NB4 (cell line): ENCODE results near the gene SEC31B.

Source experiments
- CTCF ChIP-seq: IDR thresholded peaks from one replicate; pipeline ENCODE4 v1.5.1; 2012; ENCODE audit warnings: low read depth, low read length
- POLR2A ChIP-seq: IDR thresholded peaks from 2 replicates; pipeline ENCODE4 v1.6.1; 2011; ENCODE audit warnings: mild to moderate bottlenecking; ENCODE audit not compliant: insufficient read length; ENCODE audit errors: extremely low read depth

GRCh38 chr10:100567249-100567648 lies 47.6 kb upstream of the SEC31B start:
- no peak for TF ChIP-seq CTCF
- TF ChIP-seq POLR2A: no peak
